HG03175 (cell line): ENCODE measurements around the gene SEMA4B.
A peak's percentile ranks its signal among the peaks of the same experiment; 100 is the strongest.
"Not testable (repeated sequence)": the region's sequence is repeated elsewhere in the genome, so short reads cannot be mapped to it uniquely, and the experiment has no call there.

Experiments used
- ATAC-seq: cut with Tn5 transposase; IDR thresholded peaks from one replicate; pipeline ENCODE4 v1.9.1; 2021; ENCODE audit warnings: mild to moderate bottlenecking, moderate library complexity; ENCODE audit not compliant: unreplicated experiment

Gene SEMA4B

GRCh38 chr15:90201130-90201943 lies at the start of gene SEMA4B:
Gene SEMA4B (plus strand): TSS chr15:90201330. CDS start chr15:90201579, 249 bp downstream.
- peak; percentile 73 for ATAC-seq

GRCh38 chr15:90151989-90152645 lies 49.0 kb upstream of the SEMA4B start:
- ATAC-seq, result no peak

DNA sequence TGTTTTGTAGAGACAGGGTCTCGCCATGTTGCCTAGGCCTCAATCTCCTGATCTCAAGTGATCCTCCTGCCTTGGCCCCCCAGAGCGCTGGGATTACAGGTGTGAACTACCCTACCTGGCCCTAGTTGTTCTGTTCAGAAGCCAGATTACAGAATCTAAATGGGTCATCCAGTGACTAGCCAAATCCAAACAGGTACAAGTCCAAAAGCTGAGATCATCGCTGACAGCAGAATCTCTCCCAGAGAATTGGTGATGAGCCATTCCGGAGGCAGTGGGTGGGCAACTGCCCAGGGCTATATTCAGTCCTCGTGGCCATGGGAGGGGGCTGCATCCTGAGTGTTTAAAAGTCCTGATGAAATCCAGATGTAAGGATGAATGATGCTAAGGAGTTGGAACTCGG lies 47.5 kb upstream of the SEMA4B start:
- ATAC-seq, result no peak

DNA sequence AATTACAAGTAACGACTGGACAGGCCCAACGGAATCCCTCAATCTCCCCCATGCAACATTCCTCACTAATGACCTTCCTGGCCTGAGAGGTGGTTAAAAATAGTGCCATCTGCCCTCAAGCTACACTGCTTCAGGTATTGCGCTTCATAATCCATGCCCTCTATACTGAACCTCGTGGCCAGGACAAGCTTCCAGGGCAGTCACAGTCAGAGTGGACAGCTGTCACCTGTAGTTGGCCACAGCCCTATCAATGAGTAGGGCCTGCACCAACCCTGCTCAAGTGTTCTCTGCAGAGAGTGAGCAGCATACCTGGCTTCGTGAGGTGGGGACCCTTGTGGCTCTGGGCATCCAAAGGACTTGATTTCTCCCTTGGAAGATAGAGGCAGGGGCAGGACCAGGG lies 46.9 kb upstream of the SEMA4B start:
- no peak for ATAC-seq

GRCh38 chr15:90154861-90155626 lies 46.1 kb upstream of the SEMA4B start:
- no peak for ATAC-seq

DNA sequence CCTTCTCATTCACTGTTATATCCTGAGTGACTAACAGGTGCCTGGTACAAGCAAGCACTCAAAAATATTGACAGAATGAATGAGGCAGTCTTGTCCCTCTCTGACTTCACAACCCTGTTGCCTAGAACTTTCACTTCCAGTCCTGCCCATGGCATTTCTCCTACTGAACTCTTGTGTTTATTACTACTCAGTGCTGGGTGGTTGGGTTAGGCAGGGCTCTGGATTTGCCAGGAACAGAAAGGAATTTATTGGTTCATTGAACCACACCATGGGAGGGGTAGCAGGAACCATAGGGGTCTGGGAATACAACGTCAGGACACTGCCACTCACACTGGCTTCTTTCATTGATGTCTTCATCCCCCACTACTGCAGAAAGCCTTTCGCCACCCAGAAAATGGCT lies 41.9 kb upstream of the SEMA4B start:
- ATAC-seq, result no peak

DNA sequence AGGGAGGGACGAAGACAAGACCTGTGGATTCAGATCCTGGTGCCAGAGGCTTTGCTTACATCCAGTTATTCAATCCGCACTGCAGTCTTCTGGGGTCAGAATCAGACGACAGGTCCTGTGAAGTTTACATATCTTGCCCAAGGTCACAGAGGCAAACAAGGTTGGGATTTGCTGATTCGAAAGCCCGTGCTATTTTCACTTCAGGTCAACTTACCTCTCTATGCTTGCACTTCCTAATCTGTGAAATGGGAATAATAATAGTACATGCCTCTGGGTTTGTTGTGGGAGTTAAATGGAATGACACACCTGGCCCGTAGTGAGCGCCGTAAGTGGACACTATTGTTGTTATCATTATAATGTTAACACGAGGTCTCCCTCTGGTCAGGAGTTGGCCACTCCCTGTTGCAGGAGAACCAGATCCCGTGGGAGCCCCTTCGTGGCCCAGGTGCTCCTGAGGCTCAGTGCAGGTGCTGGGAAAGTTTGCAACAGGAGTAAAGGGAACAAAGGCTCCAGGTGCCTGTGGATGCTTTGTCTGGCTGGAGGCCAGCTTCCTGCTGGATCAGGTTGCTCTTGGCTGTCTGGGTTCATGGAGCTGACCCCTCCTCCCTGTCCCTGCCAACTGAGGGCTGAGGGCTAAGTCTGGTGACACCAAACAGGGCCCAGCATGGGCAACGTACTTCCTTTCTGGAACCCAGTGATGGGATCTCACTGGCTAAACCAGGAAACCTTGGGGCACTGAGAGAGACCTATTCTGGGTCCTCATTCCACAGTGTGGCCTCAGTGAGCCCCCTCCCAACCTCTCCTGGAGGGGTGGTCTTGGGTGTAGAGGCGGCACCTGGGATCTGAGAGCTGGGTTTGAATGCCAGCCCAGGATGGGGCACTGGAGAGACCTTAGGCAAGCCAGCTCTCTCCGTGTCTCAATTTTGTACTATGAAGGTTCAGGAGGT lies 40.1 kb upstream of the SEMA4B start:
- no peak for ATAC-seq

DNA sequence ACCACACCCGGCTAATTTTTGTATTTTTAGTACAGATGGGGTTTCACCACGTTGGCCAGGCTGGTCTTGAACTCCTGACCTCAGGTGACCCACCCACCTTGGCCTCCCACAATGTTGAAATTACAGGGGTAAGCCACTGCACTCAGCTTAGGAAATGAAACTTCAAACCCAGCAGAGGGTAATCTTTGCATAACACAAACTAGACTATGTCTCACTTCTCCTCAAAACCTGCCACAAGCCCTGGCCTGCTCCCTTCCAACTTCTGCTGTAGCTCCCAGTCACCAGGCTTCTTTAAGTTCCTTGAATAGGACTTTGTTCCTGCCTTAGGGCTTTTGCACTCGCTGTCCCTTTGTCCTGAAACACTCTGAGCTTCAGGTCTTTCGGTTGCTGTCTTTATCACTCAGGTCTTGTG lies 39.2 kb upstream of the SEMA4B start:
- peak; percentile 62 for ATAC-seq

DNA sequence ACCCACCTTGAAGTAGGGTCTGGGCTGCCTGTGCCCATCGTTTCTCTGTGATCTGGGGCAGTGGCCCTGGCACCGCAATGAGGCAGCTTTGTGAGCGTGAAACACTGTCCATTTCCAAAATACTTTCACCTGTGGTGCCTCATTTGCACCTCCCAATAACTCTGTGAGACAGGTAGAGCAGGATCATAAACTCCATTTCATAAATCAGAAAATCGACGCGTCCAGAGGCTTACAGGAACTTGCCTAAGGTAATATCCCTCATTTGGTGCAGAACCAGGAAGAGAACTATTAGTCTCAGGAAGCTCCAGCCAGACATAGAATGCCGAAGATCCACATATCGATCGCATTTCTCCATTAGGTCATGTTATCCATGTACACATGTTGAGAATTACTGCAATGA lies 38.2 kb upstream of the SEMA4B start:
- ATAC-seq, result no peak

GRCh38 chr15:90164239-90164638 lies 36.9 kb upstream of the SEMA4B start:
- ATAC-seq, result not testable (repeated sequence)

- ATAC-seq, result no peak
Measured at GRCh38 chr15:90165157-90165556, 36.0 kb upstream of the SEMA4B start.

DNA sequence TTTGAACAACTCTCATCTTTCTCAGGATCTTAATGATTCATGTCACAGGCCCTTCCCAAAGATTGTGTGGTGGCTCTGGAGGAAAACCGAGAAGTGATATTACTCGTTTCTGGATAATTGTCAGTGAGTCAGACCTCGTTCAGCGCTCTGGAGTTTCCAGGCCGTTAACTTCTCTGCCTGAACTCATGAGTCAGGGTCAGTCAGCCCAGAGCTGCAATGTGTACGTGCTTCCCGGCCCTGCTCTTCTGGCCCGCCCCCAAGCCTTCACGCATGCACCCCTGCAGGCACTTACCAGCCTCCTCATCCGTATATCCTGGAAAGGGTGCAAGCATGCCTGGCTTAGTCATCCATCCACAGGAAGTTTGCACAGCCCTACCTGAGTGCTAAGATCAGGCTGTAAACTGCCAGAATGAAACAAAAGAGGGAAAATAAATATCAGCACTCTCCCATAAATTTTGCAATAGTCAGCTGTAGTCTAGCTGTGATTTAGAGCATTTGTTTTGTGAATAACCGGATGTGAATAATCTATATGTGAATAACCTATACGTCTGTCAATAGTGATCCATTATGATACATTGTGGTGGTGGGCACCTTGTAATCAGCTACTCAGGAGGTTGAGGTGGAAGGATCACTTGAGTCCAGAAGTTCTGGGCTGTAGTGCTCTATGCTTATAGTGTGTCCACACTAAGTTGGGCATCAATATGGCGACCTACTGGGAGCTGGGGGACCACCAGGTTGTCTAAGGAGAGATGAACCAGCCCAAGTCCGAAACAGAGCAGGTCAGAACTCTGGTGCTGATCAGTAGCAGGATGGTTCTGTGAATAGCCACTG lies 35.3 kb upstream of the SEMA4B start:
- no peak for ATAC-seq

DNA sequence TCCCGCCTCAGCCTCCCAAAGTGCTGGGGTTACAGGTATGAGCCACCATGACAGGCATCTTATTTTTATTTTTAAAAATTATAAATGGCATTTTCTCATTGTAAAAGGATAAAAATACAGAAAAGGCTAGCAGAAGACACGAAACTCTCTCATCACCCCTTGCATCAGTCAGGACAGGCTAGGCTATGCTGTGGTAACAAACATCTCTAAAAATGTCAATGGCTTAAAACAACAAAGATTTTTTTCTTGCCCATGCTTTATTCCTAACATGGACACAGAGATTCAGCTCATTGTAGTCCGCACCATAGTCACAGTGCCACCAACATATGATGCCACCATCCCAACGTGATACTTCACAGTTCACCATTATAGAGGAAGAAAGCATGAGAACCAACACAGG lies 34.0 kb upstream of the SEMA4B start:
- ATAC-seq, result no peak

- no peak for ATAC-seq
Measured at GRCh38 chr15:90171623-90172022, 29.5 kb upstream of the SEMA4B start.

DNA sequence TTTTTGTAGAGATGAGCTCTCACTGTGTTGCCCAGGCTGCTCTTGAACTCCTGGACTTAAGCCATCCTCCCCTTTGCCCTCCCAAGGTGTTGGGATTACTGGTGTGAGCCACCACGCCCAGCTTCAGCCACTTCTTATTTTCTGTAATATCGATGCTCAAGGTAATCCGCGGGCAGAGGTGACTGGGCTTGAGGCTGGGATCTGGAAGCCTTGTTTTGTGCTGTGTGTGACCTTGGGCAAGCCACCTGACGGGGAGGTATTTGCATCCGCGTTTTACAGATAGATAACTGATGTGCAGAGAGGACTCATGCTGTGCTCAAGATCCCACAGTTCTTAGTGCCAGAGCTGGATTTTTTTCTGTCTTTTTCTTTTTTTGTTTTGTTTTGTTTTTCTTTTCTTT lies 27.8 kb upstream of the SEMA4B start:
- no peak for ATAC-seq

DNA sequence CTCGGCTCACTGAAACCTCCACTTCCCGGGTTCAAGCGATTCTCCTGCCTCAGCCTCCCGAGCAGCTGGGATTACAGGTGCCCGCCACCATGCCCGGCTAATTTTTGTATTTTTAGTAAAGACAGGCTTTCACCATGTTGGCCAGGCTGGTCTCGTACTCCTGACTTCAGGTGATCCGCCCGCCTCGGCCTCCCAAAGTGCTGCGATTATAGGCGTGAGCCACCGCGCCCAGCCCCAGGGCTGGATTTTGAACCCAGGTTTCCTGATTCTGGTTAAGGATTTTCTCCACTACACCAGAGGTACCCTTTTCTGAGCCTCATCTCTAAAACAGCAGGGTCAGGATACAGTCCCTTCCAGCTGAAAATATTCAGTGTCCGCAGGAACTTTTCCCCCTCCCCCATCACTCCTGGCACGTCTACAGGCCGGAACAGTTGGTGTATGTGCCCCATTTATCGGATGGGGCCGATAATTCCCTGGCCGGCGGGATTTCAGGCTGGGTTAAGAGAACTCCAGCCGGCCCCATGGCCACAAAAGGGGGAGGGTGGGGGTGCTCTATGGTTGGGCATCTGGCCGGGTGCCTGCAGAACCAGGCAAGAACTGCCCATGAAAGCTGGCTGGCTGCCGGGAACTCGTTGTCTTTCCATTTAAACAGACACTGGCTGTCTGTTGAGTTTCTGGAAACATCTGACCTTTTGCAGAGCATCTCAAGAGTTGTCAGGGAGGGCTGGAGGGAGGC lies 26.8 kb upstream of the SEMA4B start:
- ATAC-seq, result no peak

DNA sequence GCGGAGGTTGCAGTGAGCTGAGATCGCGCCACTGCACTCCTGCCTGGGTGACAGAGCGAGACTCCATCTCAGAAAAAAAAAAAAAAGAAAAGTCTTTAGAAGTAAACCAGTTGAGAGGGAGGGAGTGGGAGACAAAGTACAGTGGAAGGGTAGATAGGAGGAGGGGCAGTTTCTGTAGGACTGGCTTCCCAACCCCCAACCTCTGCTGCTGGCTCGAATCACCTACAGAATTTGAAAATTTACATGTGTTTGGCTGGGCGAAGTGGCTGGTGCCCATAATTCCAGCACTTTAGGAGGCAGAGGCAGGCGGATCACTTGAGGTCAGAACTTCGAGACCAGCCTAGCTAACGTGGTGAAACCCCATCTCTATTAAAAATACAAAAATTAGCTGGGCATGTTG lies 24.1 kb upstream of the SEMA4B start:
- no peak for ATAC-seq

DNA sequence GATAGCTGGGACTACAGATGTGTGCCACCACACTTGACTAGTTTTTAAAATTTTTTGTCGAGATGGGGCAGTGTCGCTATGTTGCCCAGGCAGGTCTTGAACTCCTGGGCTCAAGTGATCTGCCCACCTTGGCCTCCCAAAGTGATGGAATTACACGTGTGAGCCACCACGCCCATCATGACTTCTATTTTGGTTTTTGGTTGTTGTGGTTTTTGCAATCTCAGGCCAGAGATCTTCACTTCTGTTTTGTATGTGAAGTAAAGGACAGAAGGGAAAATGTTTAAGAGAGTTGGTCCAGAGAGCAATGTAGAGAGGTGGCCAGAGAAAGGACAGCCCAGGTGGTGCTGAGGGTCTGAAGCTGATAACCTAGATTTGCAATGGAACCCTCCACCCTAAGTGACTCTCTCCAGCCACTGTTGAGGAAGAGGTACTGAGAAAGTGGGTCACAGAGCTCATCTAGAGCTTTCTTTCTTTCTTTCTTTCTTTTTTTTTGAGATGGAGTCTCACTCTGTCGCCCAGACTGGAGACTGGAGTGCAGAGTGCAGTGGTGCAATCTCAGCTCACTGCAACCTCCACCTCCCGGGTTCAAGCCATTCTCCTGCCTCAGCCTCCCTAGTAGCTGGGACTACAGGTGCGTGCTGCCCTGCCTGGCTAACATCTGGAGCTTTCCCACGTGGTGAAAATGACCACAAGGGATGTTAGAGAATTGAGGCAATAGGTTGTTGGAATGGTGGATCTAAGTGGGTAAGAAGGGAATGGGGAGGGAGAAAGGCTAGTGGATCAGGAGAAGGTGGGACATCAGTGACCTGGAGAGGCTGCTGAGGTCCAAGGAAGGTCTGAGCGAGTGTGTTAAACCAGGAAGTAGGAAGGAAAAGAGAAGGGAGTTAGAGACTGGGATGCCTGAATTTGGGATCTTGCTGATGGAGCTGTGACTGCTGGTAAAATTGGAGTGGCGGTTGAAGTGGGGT lies 22.4 kb upstream of the SEMA4B start:
- ATAC-seq, result peak; percentile 60
